IMR-90 (cell line): ENCODE data around the gene RRAGD. TPM values are rescaled to one million over a fixed set of nuclear protein-coding genes. Genes with fewer than 3 reads are reported as not detected.

ENCODE experiments used
- ATAC-seq: fragments of 200-7000 bp; cut with Tn5 transposase; 2 replicates; pipeline ENCODE4 v1.9.1; 2020; ENCODE audit warnings: low read depth, mild to moderate bottlenecking, moderate library complexity
- BruUV-seq: library from RNA; stranded (reverse); fragments of 400-500 nt; replicated peaks from 2 replicates; lab custom pipeline; 2021; lab: Mats Ljungman, UMichigan
- CTCF ChIA-PET: fragments of 300-600 bp; formaldehyde crosslinking; extraction: SDS; loops from one replicate; lab custom pipeline; 2021; ENCODE audit warnings: antibody characterized with exemption; lab: Yijun Ruan, JAX
- POLR2A ChIA-PET: fragments of 300-600 bp; sonication (Branson Sonifier 250); formaldehyde crosslinking; loops from one replicate; lab custom pipeline; 2022; ENCODE audit warnings: antibody characterized with exemption; ENCODE audit not compliant: unreplicated experiment; lab: Charles Lee
- DNase-seq: peaks from one replicate; pipeline ENCODE4 v3.0.0; 2013
- H2AFZ ChIP-seq: replicated peaks from 2 replicates; pipeline ENCODE3; 2013; ENCODE audit warnings: low read length, mild to moderate bottlenecking; ENCODE audit not compliant: poor library complexity
- H2AK5ac ChIP-seq: 2 replicates; pipeline ENCODE4 v1.6.1; 2013; ENCODE audit warnings: low read depth, low read length, inconsistent platforms
- H2AK9ac ChIP-seq: replicated peaks from 2 replicates; pipeline ENCODE3; 2013; ENCODE audit warnings: mild to moderate bottlenecking, low read depth, low read length, moderate library complexity; ENCODE audit not compliant: poor library complexity
- H2BK120ac ChIP-seq: 2 replicates; pipeline ENCODE4 v1.6.1; 2013; ENCODE audit warnings: low read depth, low read length, inconsistent platforms
- H2BK15ac ChIP-seq: 3 replicates; pipeline ENCODE4 v1.6.1; 2013; ENCODE audit warnings: low read depth, low read length, inconsistent platforms
- H2BK20ac ChIP-seq: 2 replicates; pipeline ENCODE4 v1.6.1; 2013; ENCODE audit warnings: low read depth, mild to moderate bottlenecking, inconsistent platforms, low read length, moderate library complexity
- H2BK5ac ChIP-seq: 2 replicates; pipeline ENCODE4 v1.6.1; 2013; ENCODE audit warnings: mild to moderate bottlenecking, low read depth, low read length, inconsistent platforms; ENCODE audit not compliant: poor library complexity, severe bottlenecking
- H3K14ac ChIP-seq: replicated peaks from 2 replicates; pipeline ENCODE4 v1.6.1; 2013; ENCODE audit warnings: low read depth, low read length, inconsistent platforms
- H3K18ac ChIP-seq: 2 replicates; pipeline ENCODE4 v1.6.1; 2013; ENCODE audit warnings: low read depth, low read length, control low read depth
- H3K23ac ChIP-seq: 2 replicates; pipeline ENCODE4 v1.6.1; 2013; ENCODE audit warnings: low read depth, low read length, inconsistent platforms
- H3K27ac ChIP-seq: 2 replicates; pipeline ENCODE4 v1.5.1; 2013; ENCODE audit warnings: mild to moderate bottlenecking, control low read depth, low read length; ENCODE audit not compliant: insufficient read depth
- H3K27me3 ChIP-seq: 2 replicates; pipeline ENCODE4 v1.6.1; 2013; ENCODE audit warnings: low read length; ENCODE audit not compliant: control insufficient read depth, insufficient read depth
- H3K36me3 ChIP-seq: 2 replicates; pipeline ENCODE4 v1.6.1; 2013; ENCODE audit warnings: low read length, mixed read lengths; ENCODE audit not compliant: control insufficient read depth, insufficient read depth
- H3K4ac ChIP-seq: 2 replicates; pipeline ENCODE4 v1.6.1; 2013; ENCODE audit warnings: low read depth, low read length, inconsistent platforms
- H3K4me1 ChIP-seq: 2 replicates; pipeline ENCODE4 v1.6.1; 2013; ENCODE audit warnings: low read length, mixed read lengths; ENCODE audit not compliant: control insufficient read depth, insufficient read depth
- H3K4me2 ChIP-seq: 2 replicates; pipeline ENCODE4 v1.6.1; 2013; ENCODE audit warnings: low read depth, mild to moderate bottlenecking, control low read depth, low read length, moderate library complexity
- H3K4me3 ChIP-seq: 2 replicates; pipeline ENCODE4 v1.5.1; 2013; ENCODE audit warnings: low read depth, mild to moderate bottlenecking, control low read depth, low read length, moderate library complexity; ENCODE audit not compliant: insufficient read depth
- H3K56ac ChIP-seq: 2 replicates; pipeline ENCODE4 v1.6.1; 2013; ENCODE audit warnings: low read length, inconsistent platforms; ENCODE audit not compliant: insufficient read depth; ENCODE audit errors: extremely low read depth
- H3K79me1 ChIP-seq, 2 experiments: 2 replicates each; pipeline ENCODE4 v1.6.1; 2013; ENCODE audit warnings: low read length in 2 of 2, inconsistent platforms in 1 of 2, low read depth in 1 of 2
- H3K9ac ChIP-seq: 2 replicates; pipeline ENCODE4 v1.6.1; 2013; ENCODE audit warnings: low read depth, low read length, control low read depth
- H3K9me1 ChIP-seq: 2 replicates; pipeline ENCODE4 v1.6.1; 2013; ENCODE audit warnings: low read length, inconsistent platforms; ENCODE audit not compliant: insufficient read depth
- H3K9me3 ChIP-seq: 2 replicates; pipeline ENCODE4 v1.6.1; 2013; ENCODE audit warnings: low read length; ENCODE audit not compliant: control insufficient read depth, insufficient read depth
- H4K20me1 ChIP-seq: 2 replicates; pipeline ENCODE4 v1.6.1; 2013; ENCODE audit warnings: low read length, inconsistent platforms; ENCODE audit not compliant: insufficient read depth
- H4K5ac ChIP-seq: 2 replicates; pipeline ENCODE4 v1.6.1; 2013; ENCODE audit warnings: mild to moderate bottlenecking, low read depth, low read length, control low read depth
- H4K8ac ChIP-seq, 2 experiments: 2 replicates each; pipeline ENCODE4 v1.6.1; 2013; ENCODE audit warnings: low read depth in 2 of 2, low read length in 2 of 2, control low read depth in 1 of 2, inconsistent platforms in 1 of 2
- H4K91ac ChIP-seq: 2 replicates; pipeline ENCODE4 v1.6.1; 2013; ENCODE audit warnings: low read depth, low read length, inconsistent platforms; ENCODE audit not compliant: insufficient read depth
- BHLHE40 ChIP-seq: fragments of 150-350 bp; IDR thresholded peaks from 2 replicates; pipeline ENCODE4 v1.6.1; 2016; ENCODE audit warnings: mild to moderate bottlenecking, low read depth, low read length
- CEBPB ChIP-seq: IDR thresholded peaks from 2 replicates; pipeline ENCODE4 v1.6.1; 2012; ENCODE audit warnings: low read depth, low read length, improper control_type of control experiment
- CHD1 ChIP-seq: IDR thresholded peaks from 2 replicates; pipeline ENCODE4 v1.6.1; 2012; ENCODE audit warnings: low read depth, low read length, improper control_type of control experiment
- CTCF ChIP-seq: conservative IDR thresholded peaks from 2 replicates; pipeline ENCODE4 v1.5.1; 2012; ENCODE audit warnings: mild to moderate bottlenecking, low read depth, low read length, improper control_type of control experiment
- FOS ChIP-seq: fragments of 150-350 bp; IDR thresholded peaks from 2 replicates; pipeline ENCODE4 v1.6.1; 2016; ENCODE audit warnings: low read depth, low read length
- NFE2L2 ChIP-seq: fragments of 150-350 bp; IDR thresholded peaks from 2 replicates; pipeline ENCODE4 v1.6.1; 2016; ENCODE audit warnings: low read depth, mild to moderate bottlenecking, low read length
- POLR2A ChIP-seq: IDR thresholded peaks from 2 replicates; pipeline ENCODE4 v1.6.1; 2012; ENCODE audit warnings: mild to moderate bottlenecking, low read depth, low read length
- RAD21 ChIP-seq: IDR thresholded peaks from 2 replicates; pipeline ENCODE4 v1.6.1; 2012; ENCODE audit warnings: low read length, improper control_type of control experiment
- RCOR1 ChIP-seq: IDR thresholded peaks from 2 replicates; pipeline ENCODE4 v1.6.1; 2012; ENCODE audit warnings: mild to moderate bottlenecking, low read length, improper control_type of control experiment; ENCODE audit not compliant: insufficient replicate concordance
- RFX5 ChIP-seq: IDR thresholded peaks from 2 replicates; pipeline ENCODE4 v1.8.0; 2012; ENCODE audit warnings: low read depth, mild to moderate bottlenecking, low read length, moderate library complexity
- SMC3 ChIP-seq: fragments of 150-350 bp; IDR thresholded peaks from 2 replicates; pipeline ENCODE4 v1.6.1; 2016; ENCODE audit warnings: low read depth, mild to moderate bottlenecking, antibody characterized with exemption, low read length, moderate library complexity
- USF2 ChIP-seq: fragments of 150-350 bp; IDR thresholded peaks from 2 replicates; pipeline ENCODE4 v1.6.1; 2017; ENCODE audit warnings: mild to moderate bottlenecking, antibody characterized with exemption, low read length, low read depth
- WGBS, 2 experiments: methylation state at CpG; one replicate each; pipeline versions ENCODE4 v1.1.5 to v1.1.7; 2013; ENCODE audit warnings: missing lambda C conversion rate in 2 of 2; ENCODE audit not compliant: insufficient read length in 1 of 2; ENCODE audit errors: extremely low coverage in 2 of 2; 5-methylcytosine and 5-hydroxymethylcytosine counted together
- dilution Hi-C: fragments of 300-500 bp; cut with HindIII; formaldehyde crosslinking; loops from one replicate; pipeline ENCODE4 v1.14.3; 2018; ENCODE audit warnings: low sequenced_read_pairs; ENCODE audit not compliant: unreplicated experiment
- in situ Hi-C: fragments of 300-500 bp; cut with MboI; formaldehyde crosslinking; loops from 3 replicates; pipeline ENCODE4 v1.14.3; 2019; ENCODE audit warnings: low sequenced_read_pairs, inconsistent platforms, mixed read lengths
- intact Hi-C: fragments of 100-400 bp; cut with micrococcal nuclease; formaldehyde crosslinking; loops from 2 replicates; pipeline ENCODE4 v1.10.0; 2022
- polyA plus RNA-seq, 3 experiments: library from polyadenylated mRNA; depleted of rRNA; stranded (reverse); fragments of >200 nt; gene quantifications; 2 replicates each; pipeline ENCODE4 v1.2.3, GENCODE V29; 2012; ENCODE audit warnings: low replicate concordance in 1 of 3
- total RNA-seq: library from RNA; depleted of rRNA; stranded (reverse); fragments of >200 nt; gene quantifications from 2 replicates; pipeline ENCODE4 v1.2.3, GENCODE V29; 2012

The RRAGD gene
- total and polyA plus RNA-seq, 2 of the 4 experiments (the other 2 are of a cell fraction) = not detected

GRCh38 chr6:89434150-89434499 lies 22.1 kb upstream of the RRAGD start:
- Histone ChIP-seq H3K9me1 (peaks cover 2% of the 10 kb centered on the region; the same call in 1 of the 2 replicates), H3K36me3 (no peaks in the 10 kb centered on the region), H2AK5ac (no peak overlapping the region), H3K9ac (no peak overlapping the region), H3K9me3 (no peaks in the 10 kb centered on the region), H3K4me2 (no peak overlapping the region), H3K4me1 (no peaks in the 10 kb centered on the region), H4K91ac (no peak overlapping the region), H3K18ac (no peak overlapping the region), H2BK20ac (no peak overlapping the region), H3K4ac (no peak overlapping the region), H2BK5ac (no peak overlapping the region), H3K27me3 (peaks cover 31% of the 10 kb centered on the region), H3K27ac (no peak overlapping the region), H3K79me1 (no peaks in the 10 kb centered on the region), H3K4me3 (no peak overlapping the region), H3K14ac (no peak overlapping the region), H2AFZ (peak overlapping the region; percentile 86), H2BK120ac (no peak overlapping the region), H3K56ac (no peak overlapping the region), H3K23ac (no peak overlapping the region), H4K5ac (no peak overlapping the region), H2BK15ac (no peak overlapping the region), H4K8ac (no peak overlapping the region), H4K20me1 (no peaks in the 10 kb centered on the region), H2AK9ac (no peak overlapping the region)
- BruUV-seq = no TSS peak
- 86% methylated on average over 1 of the region's 3 CpGs; no CpG with 5 or more reads in 1 of the 2 experiments for WGBS, 2 experiments
- ATAC-seq (no peak), DNase-seq (no peak)
- dilution Hi-C loops = no loop called here
- CTCF ChIA-PET = no interaction called here
- intact Hi-C loops = no loop called here
- POLR2A ChIA-PET = no interaction called here
- TF ChIP-seq FOS (no peak), CEBPB (no peak), USF2 (no peak), RCOR1 (no peak), RAD21 (no peak), NFE2L2 (no peak), CHD1 (no peak), RFX5 (no peak), BHLHE40 (no peak), POLR2A (no peak), SMC3 (no peak), CTCF (no peak)
- in situ Hi-C loops = no loop called here
